GM19351 (cell line): Measurements from ENCODE around the gene FASN.

Experiments
- ATAC-seq: cut with Tn5 transposase; IDR thresholded peaks from one replicate; pipeline ENCODE4 v1.9.1; 2021; ENCODE audit warnings: mild to moderate bottlenecking, moderate library complexity; ENCODE audit not compliant: unreplicated experiment

FASN gene

GRCh38 chr17:82118168-82118814, 20.3 kb upstream of the FASN start:
- ATAC-seq: no peak

- ATAC-seq: no peak
Observed at GRCh38 chr17:82117139-82118090, 19.4 kb upstream of the FASN start.

GRCh38 chr17:82116246-82116645, 18.2 kb upstream of the FASN start:
- no peak for ATAC-seq

- ATAC-seq: no peak
Observed at GRCh38 chr17:82114872-82115271, 16.8 kb upstream of the FASN start.

- no peak for ATAC-seq
Observed at GRCh38 chr17:82114447-82114846, 16.4 kb upstream of the FASN start.

GRCh38 chr17:82113941-82114340, 15.9 kb upstream of the FASN start:
- no peak for ATAC-seq

- no peak for ATAC-seq
Observed at GRCh38 chr17:82113422-82113821, 15.4 kb upstream of the FASN start.

GRCh38 chr17:82112914-82113311, 14.9 kb upstream of the FASN start:
- no peak for ATAC-seq

GRCh38 chr17:82112181-82112913, 14.3 kb upstream of the FASN start:
- no peak for ATAC-seq

- no peak for ATAC-seq
Observed at GRCh38 chr17:82110298-82110697, 12.3 kb upstream of the FASN start.

- no peak for ATAC-seq
Observed at GRCh38 chr17:82108961-82109475, 11.0 kb upstream of the FASN start.

- no peak for ATAC-seq
Observed at GRCh38 chr17:82108496-82108945, 10.5 kb upstream of the FASN start.

GRCh38 chr17:82108038-82108437, 10.0 kb upstream of the FASN start:
- no peak for ATAC-seq

GRCh38 chr17:82107341-82107860, 9.4 kb upstream of the FASN start:
- no peak for ATAC-seq

GRCh38 chr17:82106688-82107305, 8.8 kb upstream of the FASN start:
- ATAC-seq: no peak

GRCh38 chr17:82105882-82106687, 8.0 kb upstream of the FASN start:
- ATAC-seq: peak; percentile 87

GRCh38 chr17:82105417-82105881, 7.4 kb upstream of the FASN start:
- ATAC-seq: no peak

GRCh38 chr17:82104797-82105416, 6.9 kb upstream of the FASN start:
- ATAC-seq: no peak
